Heart right ventricle (tissue), 16 donors: ENCODE measurements around the gene MPP1. TPM values are rescaled to one million over a fixed set of nuclear protein-coding genes. Genes with fewer than 3 reads are reported as not detected.

Source experiments
- ATAC-seq, 8 donors: fragments of 200-7000 bp; cut with Tn5 transposase; one replicate each; pipeline ENCODE4 v1.9.1; 2020; ENCODE audit warnings: mild to moderate bottlenecking in 8 of 8, moderate library complexity in 8 of 8, moderate number of reproducible peaks in 1 of 8
- DNase-seq, 2 donors: peaks; one replicate each; pipeline ENCODE4 v3.0.0-alpha.2; 2020
- H3K27ac ChIP-seq, 10 donors: fragments of 200-600 bp; sonication (generic) in 2 of 10; one replicate each; pipeline versions ENCODE4 v1.5.0 to v1.8.0; 2020 to 2022; ENCODE audit warnings: mild to moderate bottlenecking in 3 of 10
- H3K27me3 ChIP-seq, 7 donors: fragments of 200-600 bp; one replicate each; pipeline ENCODE4 v1.8.0; 2021 to 2022; ENCODE audit warnings: mild to moderate bottlenecking in 2 of 7
- H3K36me3 ChIP-seq, 9 donors: fragments of 200-600 bp; sonication (generic) in 1 of 9; one replicate each; pipeline versions ENCODE4 v1.5.0 to v1.8.0; 2020 to 2022; ENCODE audit warnings: mild to moderate bottlenecking in 2 of 9
- H3K4me1 ChIP-seq, 9 donors: fragments of 200-600 bp; sonication (generic) in 1 of 9; one replicate each; pipeline versions ENCODE4 v1.5.0 to v1.8.0; 2020 to 2022; ENCODE audit warnings: mild to moderate bottlenecking in 4 of 9
- H3K4me3 ChIP-seq, 10 donors: fragments of 200-600 bp; sonication (generic) in 2 of 10; one replicate each; pipeline versions ENCODE4 v1.5.0 to v1.8.0; 2020 to 2022; ENCODE audit warnings: mild to moderate bottlenecking in 7 of 10, moderate library complexity in 2 of 10
- H3K9me3 ChIP-seq, 11 donors: fragments of 200-600 bp in 10 of 11; sonication (generic) in 2 of 11; one replicate each; pipeline versions ENCODE4 v1.5.0 to v1.8.0; 2013 to 2022; ENCODE audit warnings: mild to moderate bottlenecking in 2 of 11, control low read depth in 1 of 11, moderate library complexity in 1 of 11
- WGBS, 2 donors: extraction: QIAGEN DNeasy Blood & Tissue Kit; methylation state at CpG; one replicate each; pipeline ENCODE4 v1.1.7; 2013; ENCODE audit warnings: inconsistent platforms in 1 of 2; 5-methylcytosine and 5-hydroxymethylcytosine counted together
- intact Hi-C, 10 donors: fragments of 100-400 bp; cut with DNase I; formaldehyde crosslinking; loops; one replicate each; pipeline versions ENCODE4 v1.11.1 to v1.14.2; 2022
- polyA plus RNA-seq, 2 donors: library from polyadenylated mRNA; stranded (reverse); fragments of 200-250 nt; gene quantifications; one replicate each; pipeline ENCODE4 v1.2.3, GENCODE V29; 2013
- total RNA-seq, 10 donors: library from RNA; stranded (reverse); fragmentation: NEBNext Ultra II Directional in 3 of 10; extraction: Animal tissue kit (Norgen Biotek cat#: 25700) in 3 of 10; gene quantifications; one replicate each; pipeline versions ENCODE4 v1.2.1 to v1.2.4, GENCODE V29; 2021 to 2023
- TF ChIP-seq, protein P1 (sequence below), 9 donors: fragments of 200-600 bp; sonication (generic) in 2 of 9; IDR thresholded peaks; one replicate each; pipeline versions ENCODE4 v1.5.0 to v1.8.0; 2021 to 2022; ENCODE audit warnings: antibody characterized with exemption in 9 of 9, mild to moderate bottlenecking in 5 of 9, moderate library complexity in 1 of 9
- donor health status: Arrhythmogenic right ventricular cardiomyopathy.
- donor health status: ischemic (EF 13 %, LVEDD 7.1; RV severe dilation, severe dysfunction).
- donor health status: healthy with polysubstance abuse.
- donor health status: DM: no; HTN: yes; CAD: no.
- donor health status: DM: no; HTN: no; CAD: no.
- donor health status: ischemic (EF 25% LVEDD 6.9; RV normal size, moderate dysfunction).
- donor health status: ischemic (EF 25% LVEDD 5.7; RV mildly dilated, moderate dysfunction).
- donor health status: healthy.
- donor health status: DM: yes; HTN: yes; CAD: no.
- donor health status: Ischemic cardiomyopathy.
- donor health status: ischemic (EF 35%, LVEDD 5.7; RV mildly dilated, moderate dysfunction).
- donor health status: nonischemic (EF 11% LVEDD 7.7; RV severe dilation, severe dysfunction).
- donor health status: DM: yes; HTN: yes; CAD: no.
- donor health status: PGD.
- donor health status: ischemic (EF 29% LVEDD 5.4; RV normal size, mild dysfunction).
- donor health status: nonischemic (EF 23%, LVEDD 6.1; RV moderate dilation, normal function).

The MPP1 gene
- total and polyA plus RNA-seq, 12 donors, result 18.4 to 50.6 (median 39.6) TPM

DNA sequence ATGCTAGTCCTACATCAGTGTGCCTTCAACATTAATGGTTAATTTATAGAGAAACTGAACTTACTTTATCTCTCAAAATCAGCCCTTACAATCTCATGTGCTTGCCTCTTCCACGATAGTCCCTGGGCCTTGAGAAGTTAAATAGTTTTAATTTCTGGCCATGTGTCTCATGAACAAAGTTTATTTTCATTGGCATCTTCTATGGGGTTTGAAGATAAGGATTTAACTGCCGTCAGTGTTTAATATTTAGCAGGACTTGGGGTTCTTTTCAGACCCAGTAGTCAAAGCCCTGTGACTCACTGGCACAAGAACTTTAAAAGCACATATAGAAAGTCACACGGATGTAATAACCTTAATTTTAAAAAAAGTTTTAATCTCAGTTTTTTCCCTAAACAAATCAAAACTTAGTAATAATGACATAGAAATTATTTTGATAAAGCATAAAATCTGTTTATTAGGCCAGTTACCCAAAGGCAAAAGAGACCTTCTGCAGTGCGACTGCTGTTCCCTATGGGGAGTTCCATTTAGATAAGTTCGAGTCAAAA is 10.1 kb upstream of the MPP1 start:
- Histone ChIP-seq H3K27me3 (peaks cover 0 to 9% (median 0%) of the 10 kb centered on the region in 7 donors), H3K36me3 (no peaks in the 10 kb centered on the region), H3K27ac (no peak overlapping the region), H3K9me3 (peaks cover 0 to 6% (median 0%) of the 10 kb centered on the region in 11 donors), H3K4me3 (no peak overlapping the region), H3K4me1 (no peaks in the 10 kb centered on the region)
- intact Hi-C loops, result no loop called here
- no peak for DNase-seq
- WGBS, 2 donors, result 61 to 69% methylated on average over 5 of the region's 5 CpGs
- TF ChIP-seq, protein P1, sequence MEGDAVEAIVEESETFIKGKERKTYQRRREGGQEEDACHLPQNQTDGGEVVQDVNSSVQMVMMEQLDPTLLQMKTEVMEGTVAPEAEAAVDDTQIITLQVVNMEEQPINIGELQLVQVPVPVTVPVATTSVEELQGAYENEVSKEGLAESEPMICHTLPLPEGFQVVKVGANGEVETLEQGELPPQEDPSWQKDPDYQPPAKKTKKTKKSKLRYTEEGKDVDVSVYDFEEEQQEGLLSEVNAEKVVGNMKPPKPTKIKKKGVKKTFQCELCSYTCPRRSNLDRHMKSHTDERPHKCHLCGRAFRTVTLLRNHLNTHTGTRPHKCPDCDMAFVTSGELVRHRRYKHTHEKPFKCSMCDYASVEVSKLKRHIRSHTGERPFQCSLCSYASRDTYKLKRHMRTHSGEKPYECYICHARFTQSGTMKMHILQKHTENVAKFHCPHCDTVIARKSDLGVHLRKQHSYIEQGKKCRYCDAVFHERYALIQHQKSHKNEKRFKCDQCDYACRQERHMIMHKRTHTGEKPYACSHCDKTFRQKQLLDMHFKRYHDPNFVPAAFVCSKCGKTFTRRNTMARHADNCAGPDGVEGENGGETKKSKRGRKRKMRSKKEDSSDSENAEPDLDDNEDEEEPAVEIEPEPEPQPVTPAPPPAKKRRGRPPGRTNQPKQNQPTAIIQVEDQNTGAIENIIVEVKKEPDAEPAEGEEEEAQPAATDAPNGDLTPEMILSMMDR (IDR thresholded peaks at IDR 0.05), result no peak
- no peak for ATAC-seq

DNA sequence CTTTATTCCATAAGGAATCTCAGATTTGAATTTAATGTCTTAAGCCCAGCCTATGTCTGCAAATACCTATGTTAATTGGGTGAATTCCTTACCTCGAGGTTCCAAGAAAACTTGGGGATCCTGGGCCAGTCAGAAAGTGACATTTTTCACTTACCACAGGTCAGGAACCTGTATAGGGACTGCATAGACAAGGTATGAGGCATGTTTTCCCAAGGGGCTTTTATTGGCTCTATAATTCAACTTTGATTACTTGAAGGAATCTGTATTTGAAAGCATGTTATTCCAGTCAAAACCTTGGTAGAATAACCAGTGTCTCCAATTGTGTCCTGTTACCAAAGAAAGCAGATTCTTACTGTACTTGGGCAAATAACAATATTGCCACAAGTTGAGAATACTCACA is 8.5 kb upstream of the MPP1 start:
- Histone ChIP-seq H3K27me3 (peaks cover 0 to 9% (median 0%) of the 10 kb centered on the region in 7 donors), H3K9me3 (peaks cover 0 to 6% (median 0%) of the 10 kb centered on the region in 11 donors), H3K27ac (no peak overlapping the region), H3K4me1 (no peaks in the 10 kb centered on the region), H3K4me3 (no peak overlapping the region), H3K36me3 (no peaks in the 10 kb centered on the region)
- no peak for ATAC-seq
- TF ChIP-seq, protein P1 (IDR thresholded peaks at IDR 0.05), result no peak
- WGBS, 2 donors, result 23 to 42% methylated on average over 1 of the region's 1 CpG
- intact Hi-C loops, result no loop called here
- DNase-seq, result no peak

- Histone ChIP-seq H3K27me3 (peaks cover 0 to 9% (median 0%) of the 10 kb centered on the region in 7 donors), H3K36me3 (no peaks in the 10 kb centered on the region), H3K27ac (no peak overlapping the region), H3K4me1 (no peaks in the 10 kb centered on the region), H3K4me3 (no peak overlapping the region), H3K9me3 (no peaks in the 10 kb centered on the region)
- WGBS, 2 donors, result 86 to 89% methylated on average over 2 of the region's 2 CpGs
- no peak for ATAC-seq
- TF ChIP-seq, protein P1 (IDR thresholded peaks at IDR 0.05), result no peak
- intact Hi-C loops, result no loop called here
- no peak for DNase-seq
These were observed 7.2 kb upstream of the MPP1 start for GRCh38 chrX:154812341-154813101.

DNA sequence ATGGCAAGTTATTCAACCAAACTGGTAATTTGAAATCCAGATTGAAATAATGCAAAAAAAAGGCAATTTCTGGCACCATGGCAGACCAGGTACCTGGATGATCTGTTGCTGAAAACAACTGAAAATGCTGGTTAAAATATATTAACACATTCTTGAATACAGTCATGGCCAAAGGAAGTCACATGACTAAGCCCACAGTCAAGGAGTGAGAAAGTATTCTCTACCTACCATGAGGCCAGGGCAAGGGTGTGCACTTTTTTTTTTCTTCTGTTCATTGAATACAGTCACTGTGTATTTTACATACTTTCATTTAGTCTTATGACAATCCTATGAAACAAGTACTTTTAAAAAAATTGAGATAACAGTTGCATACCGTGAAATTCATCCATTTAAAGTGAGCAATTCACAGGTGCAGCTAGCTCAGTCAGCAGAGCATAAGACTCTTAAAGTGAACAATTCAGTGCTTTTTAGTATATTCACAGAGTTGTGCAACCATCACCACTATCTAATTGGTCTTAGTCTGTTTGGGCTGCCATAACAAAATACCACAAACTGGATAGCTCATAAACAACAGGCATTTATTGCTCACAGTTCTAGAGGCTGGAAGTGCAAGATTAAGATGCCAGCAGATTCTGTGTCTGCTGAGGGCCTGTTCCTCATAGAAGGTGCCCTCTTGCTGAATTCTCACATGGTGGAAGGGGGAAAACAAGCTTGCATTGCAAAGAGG is 4.8 kb upstream of the MPP1 start:
- Histone ChIP-seq H3K27ac (no peak overlapping the region), H3K9me3 (no peaks in the 10 kb centered on the region), H3K36me3 (no peaks in the 10 kb centered on the region), H3K4me3 (no peak overlapping the region), H3K27me3 (peaks cover 0 to 9% (median 0%) of the 10 kb centered on the region in 7 donors), H3K4me1 (peaks cover 0 to 5% (median 0%) of the 10 kb centered on the region in 9 donors)
- DNase-seq (no peak), ATAC-seq (no peak)
- intact Hi-C loops, result no loop called here
- TF ChIP-seq, protein P1 (IDR thresholded peaks at IDR 0.05), result no peak
- 95 to 96% methylated on average over 1 of the region's 1 CpG for WGBS, 2 donors
